Measurements from ENCODE around the gene CROCC2.

DNA sequence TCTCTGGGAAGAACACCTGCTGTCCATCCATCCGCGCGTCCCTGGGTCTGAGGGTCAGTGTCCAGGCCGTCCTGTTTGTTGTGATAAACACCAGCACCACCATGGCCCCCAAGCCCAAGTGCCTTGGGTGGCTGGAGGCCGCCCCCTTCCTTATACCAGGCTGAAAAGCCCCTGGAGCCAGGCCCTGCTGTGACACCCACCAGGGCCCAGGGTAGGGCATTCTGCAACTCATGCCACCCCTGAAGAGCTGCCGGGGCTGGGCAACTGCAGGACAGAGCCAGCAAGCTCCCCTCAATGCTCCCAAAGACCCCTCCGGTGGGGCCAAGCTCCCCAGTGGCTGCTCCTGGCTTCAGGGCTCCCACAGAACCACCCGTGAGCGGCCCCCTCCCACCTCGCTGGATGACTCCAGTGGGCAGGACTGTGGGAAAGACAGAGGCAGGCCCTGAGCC is 60.3 kb downstream of the CROCC2 start:
- TF ChIP-seq CTCF (IDR thresholded peaks at IDR 0.05) (no peak), EP300 (IDR thresholded peaks at IDR 0.05) (no peak), POLR2A (IDR thresholded peaks at IDR 0.05) (no peak)
